Stimulated activated CD4-positive, alpha-beta T cell treated with anti-CD3 and anti-CD28 coated beads, Interleukin-4, amount 100 ng/mL, for 24 hours (primary cell): ENCODE data around the gene SPRR1A.
"Not testable (repeated sequence)": the region's sequence is repeated elsewhere in the genome, so short reads cannot be mapped to it uniquely, and the experiment has no call there.

Source experiments
- DNase-seq: peaks from one replicate; pipeline ENCODE4 v3.0.0-alpha.2; 2020

The SPRR1A gene

GRCh38 chr1:152976688-152977087 lies 7.2 kb upstream of the SPRR1A start:
- DNase-seq = no peak

- DNase-seq = no peak
These were observed 6.3 kb upstream of the SPRR1A start for GRCh38 chr1:152977614-152978013.

GRCh38 chr1:152980676-152981075 lies 3.2 kb upstream of the SPRR1A start:
- no peak for DNase-seq

GRCh38 chr1:152981146-152981871 lies 2.6 kb upstream of the SPRR1A start:
- DNase-seq = no peak

- no peak for DNase-seq
These were observed 1.8 kb upstream of the SPRR1A start for GRCh38 chr1:152982076-152982475.

- DNase-seq = no peak
These were observed 647 bp upstream of the SPRR1A start for GRCh38 chr1:152983234-152983633.

- no peak for DNase-seq
These were observed 2.7 kb downstream of the SPRR1A start for GRCh38 chr1:152986578-152986977.

- DNase-seq = no peak
These were observed 9.3 kb downstream of the SPRR1A start for GRCh38 chr1:152993186-152993585.

GRCh38 chr1:152995842-152996241 lies 12.0 kb downstream of the SPRR1A start:
- no peak for DNase-seq

- DNase-seq = no peak
These were observed 12.9 kb downstream of the SPRR1A start for GRCh38 chr1:152996633-152997400.

GRCh38 chr1:152997901-152998300 lies 14.0 kb downstream of the SPRR1A start:
- DNase-seq = no peak

- DNase-seq = no peak
These were observed 14.6 kb downstream of the SPRR1A start for GRCh38 chr1:152998476-152998875.

- DNase-seq = no peak
These were observed 15.9 kb downstream of the SPRR1A start for GRCh38 chr1:152999818-153000217.

GRCh38 chr1:153000294-153000693 lies 16.4 kb downstream of the SPRR1A start:
- DNase-seq = no peak

- DNase-seq = no peak
These were observed 17.5 kb downstream of the SPRR1A start, which contains the start of gene SPRR3 for GRCh38 chr1:153001382-153001781. SPRR3 (plus strand) TSS chr1:153001749; CDS start chr1:153003021, 1,272 bp downstream.

GRCh38 chr1:153011235-153011758 lies 27.4 kb downstream of the SPRR1A start:
- DNase-seq = not testable (repeated sequence)

- DNase-seq = not testable (repeated sequence)
These were observed 37.9 kb downstream of the SPRR1A start for GRCh38 chr1:153021829-153022228.

- not testable (repeated sequence) for DNase-seq
These were observed 38.5 kb downstream of the SPRR1A start for GRCh38 chr1:153022340-153022739.

- no peak for DNase-seq
These were observed 39.2 kb downstream of the SPRR1A start for GRCh38 chr1:153023109-153023508.

- DNase-seq = no peak
These were observed 40.5 kb downstream of the SPRR1A start for GRCh38 chr1:153024413-153024812.

- DNase-seq = no peak
These were observed 41.9 kb downstream of the SPRR1A start for GRCh38 chr1:153025797-153026196.

- DNase-seq = no peak
These were observed 44.9 kb downstream of the SPRR1A start for GRCh38 chr1:153028766-153029165.

- DNase-seq = no peak
These were observed 47.0 kb downstream of the SPRR1A start, which contains the start of gene SPRR1B for GRCh38 chr1:153030895-153031294. SPRR1B (plus strand) TSS chr1:153031203; CDS start chr1:153032346, 1,143 bp downstream.

GRCh38 chr1:153032073-153032472 lies 48.2 kb downstream of the SPRR1A start:
- no peak for DNase-seq
